ENCODE results near the gene FBXO38.

The FBXO38 gene

GRCh38 chr5:148347706-148348105 is 36.1 kb upstream of the FBXO38 start:
- H3K27ac ChIP-seq: no peak overlapping the region
- TF ChIP-seq ZFX (IDR thresholded peaks at IDR 0.05): no peak
- TF ChIP-seq CTCF (conservative IDR thresholded peaks at IDR 0.05): no peak

GRCh38 chr5:148352696-148353095 is 31.1 kb upstream of the FBXO38 start:
- TF ChIP-seq CTCF (conservative IDR thresholded peaks at IDR 0.05): no peak
- TF ChIP-seq ZFX (IDR thresholded peaks at IDR 0.05): no peak
- no peak overlapping the region for H3K27ac ChIP-seq

GRCh38 chr5:148353634-148354033 is 30.1 kb upstream of the FBXO38 start:
- H3K27ac ChIP-seq: no peak overlapping the region
- peak; percentile 12 for TF ChIP-seq CTCF (conservative IDR thresholded peaks at IDR 0.05)
- no peak for TF ChIP-seq ZFX (IDR thresholded peaks at IDR 0.05)

DNA sequence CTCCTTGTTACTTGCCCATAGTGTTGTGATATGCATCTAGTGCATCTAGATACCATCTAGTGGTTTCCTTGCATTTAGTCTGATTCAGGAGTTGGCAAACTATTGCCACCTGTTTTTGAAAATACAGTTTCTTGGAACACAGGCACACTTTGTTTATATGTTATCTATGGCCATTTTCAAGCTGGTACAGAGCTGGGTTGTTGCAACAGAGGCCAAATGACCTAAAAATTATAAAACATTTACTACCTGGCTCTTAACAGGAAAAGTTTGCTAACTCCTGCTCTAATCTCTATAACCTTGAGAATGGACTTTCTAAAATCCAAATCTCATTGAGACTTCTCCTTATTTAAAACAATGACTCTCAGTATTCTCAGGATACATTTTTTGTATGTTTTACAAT is 19.4 kb upstream of the FBXO38 start:
- TF ChIP-seq ZFX (IDR thresholded peaks at IDR 0.05) (no peak), CTCF (conservative IDR thresholded peaks at IDR 0.05) (no peak)
- no peak overlapping the region for H3K27ac ChIP-seq

DNA sequence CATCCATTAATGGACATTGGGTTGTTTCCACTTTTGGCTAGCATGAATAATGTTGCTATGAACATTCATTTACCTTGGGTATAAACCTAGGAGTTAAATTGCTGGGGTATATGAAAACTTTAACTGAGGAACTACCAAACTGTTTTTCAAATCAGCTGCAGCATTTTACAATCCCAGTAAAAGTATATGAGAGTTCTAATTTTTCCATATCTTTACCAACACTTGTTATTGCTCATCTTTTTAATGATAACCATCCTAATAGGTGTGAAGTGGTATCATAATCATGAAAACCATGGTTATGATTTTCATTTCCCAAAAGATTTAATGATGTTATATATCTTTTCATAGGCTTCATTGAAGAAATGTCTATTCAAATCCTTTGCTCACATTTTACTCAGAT is 15.5 kb upstream of the FBXO38 start:
- no peak for TF ChIP-seq CTCF (conservative IDR thresholded peaks at IDR 0.05)
- H3K27ac ChIP-seq: no peak overlapping the region

- TF ChIP-seq CTCF (conservative IDR thresholded peaks at IDR 0.05) (no peak), ZFX (IDR thresholded peaks at IDR 0.05) (no peak)
- no peak overlapping the region for H3K27ac ChIP-seq
Measured at GRCh38 chr5:148372166-148372725, 11.5 kb upstream of the FBXO38 start.

- no peak for TF ChIP-seq ZFX (IDR thresholded peaks at IDR 0.05)
- TF ChIP-seq CTCF (conservative IDR thresholded peaks at IDR 0.05): no peak
- H3K27ac ChIP-seq: no peak overlapping the region
Measured at GRCh38 chr5:148372893-148373292, 10.9 kb upstream of the FBXO38 start.
